ENCODE data around the gene AHCYL1. TPM values are rescaled to one million over a fixed set of nuclear protein-coding genes. Genes with fewer than 3 reads are reported as not detected.
A peak's percentile ranks its signal among the peaks of the same experiment; 100 is the strongest.

AHCYL1 gene
- total RNA-seq, 2 donors from 2014 or later = 37.4 to 69.3 TPM

DNA sequence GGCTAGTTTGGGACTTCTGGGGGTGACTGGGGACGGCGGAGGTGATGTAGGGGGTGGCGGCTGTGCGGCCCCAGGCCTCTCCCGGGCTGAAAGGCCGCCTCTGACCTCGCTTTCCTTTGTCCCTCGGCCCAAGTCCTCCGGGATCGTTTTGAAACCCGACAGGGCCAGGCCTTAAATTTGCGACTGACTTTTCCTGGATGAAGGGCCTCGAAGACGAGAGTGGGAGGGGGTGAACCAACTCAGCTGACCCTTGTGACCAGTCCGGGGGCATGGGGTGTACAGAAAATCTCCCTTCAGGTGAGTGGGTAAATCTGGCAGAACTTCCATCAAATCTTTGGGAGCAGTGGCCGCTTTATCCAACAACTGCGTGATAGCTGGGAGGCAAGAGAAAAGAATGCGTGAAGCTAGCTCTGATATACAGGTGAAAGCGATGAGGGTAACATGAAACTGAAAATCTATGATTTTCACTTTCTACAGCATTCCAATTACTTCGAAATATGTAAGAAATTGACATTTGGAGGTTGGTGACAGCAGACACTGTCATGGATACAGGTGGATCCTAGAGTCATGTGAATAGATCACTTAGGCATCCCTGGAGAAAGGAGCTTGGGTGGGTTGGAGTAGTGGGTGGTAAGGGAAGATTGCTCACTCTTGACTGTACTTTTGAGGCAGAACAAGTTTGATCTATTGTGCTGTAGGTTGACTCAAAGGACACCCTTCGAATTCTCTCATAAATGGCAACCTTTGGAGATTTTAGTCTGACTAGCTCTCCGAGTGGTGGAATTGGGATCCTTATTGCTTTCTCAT, 885 bp downstream of the AHCYL1 start:
- H3K4me1 ChIP-seq (ENCODE audit: control insufficient read depth in 1 of 2, low read depth in 2 of 2) = peaks cover 24 to 62% of the 10 kb centered on the region in 2 donors
- no peak for DNase-seq (ENCODE audit: low spot score)
- TF ChIP-seq, protein P1, sequence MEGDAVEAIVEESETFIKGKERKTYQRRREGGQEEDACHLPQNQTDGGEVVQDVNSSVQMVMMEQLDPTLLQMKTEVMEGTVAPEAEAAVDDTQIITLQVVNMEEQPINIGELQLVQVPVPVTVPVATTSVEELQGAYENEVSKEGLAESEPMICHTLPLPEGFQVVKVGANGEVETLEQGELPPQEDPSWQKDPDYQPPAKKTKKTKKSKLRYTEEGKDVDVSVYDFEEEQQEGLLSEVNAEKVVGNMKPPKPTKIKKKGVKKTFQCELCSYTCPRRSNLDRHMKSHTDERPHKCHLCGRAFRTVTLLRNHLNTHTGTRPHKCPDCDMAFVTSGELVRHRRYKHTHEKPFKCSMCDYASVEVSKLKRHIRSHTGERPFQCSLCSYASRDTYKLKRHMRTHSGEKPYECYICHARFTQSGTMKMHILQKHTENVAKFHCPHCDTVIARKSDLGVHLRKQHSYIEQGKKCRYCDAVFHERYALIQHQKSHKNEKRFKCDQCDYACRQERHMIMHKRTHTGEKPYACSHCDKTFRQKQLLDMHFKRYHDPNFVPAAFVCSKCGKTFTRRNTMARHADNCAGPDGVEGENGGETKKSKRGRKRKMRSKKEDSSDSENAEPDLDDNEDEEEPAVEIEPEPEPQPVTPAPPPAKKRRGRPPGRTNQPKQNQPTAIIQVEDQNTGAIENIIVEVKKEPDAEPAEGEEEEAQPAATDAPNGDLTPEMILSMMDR (IDR thresholded peaks at IDR 0.05) = no peak

DNA sequence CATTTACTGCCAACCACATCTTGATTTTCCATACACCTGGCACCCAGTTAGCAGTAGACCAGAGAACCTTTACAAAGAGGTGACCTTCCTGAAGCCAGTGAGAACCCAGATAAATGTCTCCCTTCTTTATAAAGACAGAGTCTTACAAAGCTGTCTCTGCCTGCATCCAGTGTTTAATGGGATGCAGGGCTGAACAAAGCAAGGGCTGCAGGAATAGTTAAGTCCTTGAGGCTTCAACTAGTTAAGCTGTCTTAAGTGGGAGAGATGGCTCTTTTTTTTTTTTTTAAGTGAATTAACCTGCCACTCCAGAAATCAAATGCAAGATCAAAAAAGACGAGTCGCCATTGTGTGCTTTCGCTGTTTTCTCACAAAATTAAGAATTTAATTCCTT, 1.5 kb downstream of the AHCYL1 start:
- Histone ChIP-seq H3K27ac (no peak overlapping the region), H3K27me3 (replicated peaks; ENCODE audit: insufficient read depth) (no peaks in the 10 kb centered on the region), H3K4me1 (ENCODE audit: control insufficient read depth in 1 of 2, low read depth in 2 of 2) (peaks cover 25 to 58% of the 10 kb centered on the region in 2 donors), H3K36me3 (no peaks in the 10 kb centered on the region), H3K9me3 (no peaks in the 10 kb centered on the region), H3K4me3 (peak overlapping the region; percentile 90)
- TF ChIP-seq, protein P1 (IDR thresholded peaks at IDR 0.05) = no peak
- DNase-seq (ENCODE audit: low spot score) = no peak
- no peak for ATAC-seq (ENCODE audit: insufficient number of reproducible peaks, low FRiP score, low read depth)

More for the DNA sequence above, 885 bp downstream of the AHCYL1 start:
- Histone ChIP-seq H3K4me3 (peak overlapping the region; percentile 90), H3K9me3 (no peaks in the 10 kb centered on the region), H3K27me3 (replicated peaks; ENCODE audit: insufficient read depth) (no peaks in the 10 kb centered on the region), H3K36me3 (no peaks in the 10 kb centered on the region), H3K27ac (peak overlapping the region; percentile 96 to 97)
- ATAC-seq (ENCODE audit: insufficient number of reproducible peaks, low FRiP score, low read depth) = no peak

DNA sequence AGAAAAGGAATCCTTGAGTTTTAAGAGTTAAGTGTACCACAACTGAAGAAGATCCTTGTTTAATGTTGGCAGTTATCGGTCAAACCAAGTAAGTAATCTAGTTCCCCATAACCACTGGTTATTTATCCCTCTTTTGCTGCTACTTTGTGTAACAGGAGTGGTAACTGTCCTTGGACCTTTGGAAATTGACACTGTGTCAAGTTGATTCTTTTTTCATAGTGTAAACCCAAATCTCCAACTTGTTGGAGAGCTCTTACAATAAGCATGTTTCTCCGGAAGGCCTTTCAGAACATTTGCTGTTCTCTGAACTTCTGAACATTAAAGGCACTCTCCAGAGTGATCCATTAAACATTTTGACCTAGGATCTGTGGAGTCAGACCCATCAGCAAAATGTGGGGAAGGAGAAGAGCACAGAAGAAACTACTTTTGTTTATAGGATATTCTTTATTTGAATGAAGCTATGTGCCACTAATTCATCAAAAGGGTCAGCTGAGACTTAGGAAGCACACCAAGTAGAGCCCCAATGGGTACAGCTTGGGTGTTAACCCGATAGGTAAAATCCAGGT, 3.9 kb downstream of the AHCYL1 start:
- TF ChIP-seq, protein P1 (IDR thresholded peaks at IDR 0.05) = no peak
- ATAC-seq (ENCODE audit: insufficient number of reproducible peaks, low FRiP score, low read depth) (no peak), DNase-seq (ENCODE audit: low spot score) (no peak)
- H3K36me3 ChIP-seq = no peaks in the 10 kb centered on the region
- H3K9me3 ChIP-seq = no peaks in the 10 kb centered on the region
- H3K4me3 ChIP-seq = no peak overlapping the region
- no peaks in the 10 kb centered on the region for H3K27me3 ChIP-seq (replicated peaks; ENCODE audit: insufficient read depth)
- H3K4me1 ChIP-seq (ENCODE audit: control insufficient read depth in 1 of 2, low read depth in 2 of 2) = peaks cover 25 to 63% of the 10 kb centered on the region in 2 donors
- H3K27ac ChIP-seq = no peak overlapping the region

DNA sequence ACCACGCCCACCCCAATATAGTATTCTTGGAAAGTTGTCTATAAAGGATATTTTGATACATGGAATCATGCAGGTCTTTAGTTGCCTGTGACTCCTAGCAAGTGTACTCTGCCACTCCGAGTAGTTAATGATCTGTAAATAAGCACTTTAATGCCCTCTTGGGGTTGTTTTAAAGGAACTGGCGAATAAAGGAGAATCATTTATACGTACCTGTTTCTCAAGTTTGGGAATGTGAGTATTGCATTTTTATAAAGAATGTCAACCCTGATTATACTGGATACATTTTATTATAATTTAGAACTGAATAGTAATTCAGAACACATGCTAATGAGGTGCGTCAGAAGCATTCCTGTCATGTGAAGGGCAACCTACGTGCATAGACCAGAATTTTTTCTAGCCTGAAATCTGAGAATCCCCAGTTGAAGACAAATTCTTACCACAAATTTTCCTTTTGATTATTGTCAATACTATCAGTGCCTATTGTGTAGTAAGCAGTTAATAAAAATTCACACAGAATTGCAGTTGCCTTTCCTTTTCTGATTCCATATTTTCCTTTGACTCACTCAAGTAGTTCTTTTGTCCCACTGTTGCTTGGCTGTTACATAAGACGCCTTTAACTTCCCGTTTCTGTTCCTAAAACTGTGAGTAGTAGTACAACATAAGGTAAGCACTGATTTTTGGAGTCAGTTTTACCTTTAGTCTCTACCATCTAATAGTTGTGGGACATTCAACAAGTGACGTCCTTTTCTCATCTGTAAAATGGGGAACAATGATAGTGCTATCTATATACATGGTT, 5.1 kb downstream of the AHCYL1 start:
- no peaks in the 10 kb centered on the region for H3K27me3 ChIP-seq (replicated peaks; ENCODE audit: insufficient read depth)
- TF ChIP-seq, protein P1 (IDR thresholded peaks at IDR 0.05) = no peak
- no peak for ATAC-seq (ENCODE audit: insufficient number of reproducible peaks, low FRiP score, low read depth)
- no peaks in the 10 kb centered on the region for H3K36me3 ChIP-seq
- peaks cover 29 to 66% of the 10 kb centered on the region in 2 donors for H3K4me1 ChIP-seq (ENCODE audit: control insufficient read depth in 1 of 2, low read depth in 2 of 2)
- H3K27ac ChIP-seq = no peak overlapping the region
- no peaks in the 10 kb centered on the region for H3K9me3 ChIP-seq
- no peak for DNase-seq (ENCODE audit: low spot score)
- H3K4me3 ChIP-seq = no peak overlapping the region

DNA sequence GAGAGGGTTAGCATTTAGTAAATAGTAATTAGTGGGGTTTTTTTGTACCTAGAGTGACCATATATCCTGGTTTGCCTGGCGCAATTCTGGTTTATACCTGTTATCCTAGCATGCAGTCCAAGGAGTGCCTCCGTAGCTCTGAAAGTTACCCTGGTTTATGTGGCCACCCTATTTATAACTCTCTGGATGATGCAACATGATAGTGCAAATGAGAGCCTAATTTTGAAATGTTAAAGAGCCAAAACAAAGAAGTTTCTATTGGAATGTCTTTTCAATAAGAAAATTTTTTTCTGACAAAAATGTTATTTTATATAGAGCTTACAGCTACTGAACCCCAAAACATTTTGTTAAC, 5.7 kb downstream of the AHCYL1 start:
- no peak for ATAC-seq (ENCODE audit: insufficient number of reproducible peaks, low FRiP score, low read depth)
- H3K4me1 ChIP-seq (ENCODE audit: control insufficient read depth in 1 of 2, low read depth in 2 of 2) = peaks cover 29 to 72% of the 10 kb centered on the region in 2 donors
- no peaks in the 10 kb centered on the region for H3K9me3 ChIP-seq
- no peaks in the 10 kb centered on the region for H3K27me3 ChIP-seq (replicated peaks; ENCODE audit: insufficient read depth)
- H3K36me3 ChIP-seq = no peaks in the 10 kb centered on the region
- TF ChIP-seq, protein P1 (IDR thresholded peaks at IDR 0.05) = no peak
- no peak for DNase-seq (ENCODE audit: low spot score)
- no peak overlapping the region for H3K27ac ChIP-seq
- H3K4me3 ChIP-seq = no peak overlapping the region
